GM21367 (cell line): Measurements from ENCODE around the gene SLC2A9.
A peak's percentile ranks its signal among the peaks of the same experiment; 100 is the strongest.
"Not testable (repeated sequence)": the region's sequence is repeated elsewhere in the genome, so short reads cannot be mapped to it uniquely, and the experiment has no call there.

Source experiments
- ATAC-seq: cut with Tn5 transposase; IDR thresholded peaks from one replicate; pipeline ENCODE4 v1.9.1; 2021; ENCODE audit not compliant: unreplicated experiment

The SLC2A9 gene

DNA sequence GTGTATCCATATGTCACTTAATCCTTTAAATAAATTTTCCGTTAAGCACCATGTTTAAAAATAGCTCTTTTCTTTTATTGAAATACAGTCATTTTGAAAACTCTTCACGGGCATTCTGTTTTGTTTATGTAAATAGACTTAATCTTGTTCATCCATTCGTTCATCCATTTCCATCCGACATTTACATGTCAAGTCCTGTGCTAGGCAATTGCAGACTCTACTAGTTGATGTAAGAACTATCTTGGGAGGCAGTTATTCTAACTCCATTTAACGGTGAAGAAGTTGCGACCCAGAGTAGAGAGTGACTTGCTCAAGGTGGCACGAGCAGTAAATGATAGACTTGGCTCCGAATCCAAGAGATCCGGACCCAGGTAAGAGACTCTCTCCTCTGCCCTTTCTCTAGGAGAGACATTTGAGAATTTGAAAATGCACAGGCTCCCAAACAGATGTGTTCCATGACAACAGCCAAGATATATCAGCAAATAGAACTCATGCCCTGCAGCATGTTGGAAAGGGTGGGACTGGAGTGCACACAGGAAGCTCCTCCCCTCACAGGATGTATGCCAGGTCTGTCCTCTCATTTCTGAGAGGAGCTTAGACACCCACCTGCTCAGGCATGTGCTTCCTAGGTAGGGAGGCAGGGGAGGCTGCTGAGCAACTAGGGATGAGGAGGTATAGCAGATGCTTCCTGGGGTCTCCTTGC lies 175.4 kb downstream of the SLC2A9 start:
- no peak for ATAC-seq

DNA sequence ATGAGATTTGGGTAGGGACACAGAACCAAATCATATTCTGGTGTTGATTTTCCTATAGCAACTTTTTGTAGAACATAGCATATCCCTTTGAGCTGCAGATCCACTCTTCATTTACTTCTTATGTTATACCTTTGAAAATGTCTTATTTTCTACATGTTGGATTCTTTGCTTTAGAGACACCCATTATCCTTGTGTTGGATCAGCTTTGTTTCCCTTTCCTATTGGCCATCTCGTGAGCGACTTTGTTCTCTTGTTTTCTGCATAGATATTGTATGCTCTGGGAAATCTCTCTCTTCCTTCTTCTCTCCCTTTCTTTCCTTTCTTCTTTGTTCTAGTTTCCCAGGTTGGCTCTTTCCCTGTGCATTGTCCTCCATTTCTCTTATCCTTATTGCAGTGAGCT lies 180.2 kb downstream of the SLC2A9 start:
- no peak for ATAC-seq

DNA sequence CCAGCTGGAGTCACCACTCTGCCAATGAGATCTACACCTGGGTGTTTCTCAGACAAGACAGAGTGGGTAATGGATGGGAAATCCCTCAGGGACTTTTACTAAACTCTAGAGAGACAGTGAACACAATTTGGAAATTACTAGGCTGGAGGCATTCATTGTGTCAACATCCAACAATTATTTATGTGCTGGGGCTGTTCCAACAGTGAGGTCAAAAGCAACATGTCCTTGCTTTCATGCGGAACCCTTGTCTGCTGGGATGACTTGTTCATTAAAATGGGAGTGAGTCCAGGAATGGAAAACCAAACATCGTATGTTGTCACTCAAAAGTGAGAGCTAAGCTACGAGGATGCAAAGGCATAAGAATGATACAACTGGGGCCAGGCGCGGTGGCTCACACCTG lies 185.9 kb downstream of the SLC2A9 start:
- no peak for ATAC-seq

DNA sequence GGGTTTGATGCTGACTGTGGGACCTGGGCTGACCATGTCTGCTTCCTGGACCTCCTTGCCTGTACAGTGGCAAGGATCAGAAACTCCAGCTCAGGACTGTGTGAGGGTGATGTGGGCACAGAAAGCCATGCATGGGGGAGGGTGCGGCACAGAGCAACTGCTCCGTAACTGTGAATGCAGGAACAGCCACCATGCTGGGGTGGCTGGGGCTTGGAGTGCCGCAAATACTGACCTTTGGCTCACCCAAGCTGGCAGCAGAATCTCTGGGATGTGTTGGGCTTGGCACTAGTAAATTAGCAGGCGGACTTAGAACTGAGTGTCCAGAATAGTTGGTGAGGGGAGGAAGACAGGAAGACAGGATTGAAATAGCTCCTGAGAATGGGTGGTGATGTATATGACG lies 187.9 kb downstream of the SLC2A9 start:
- ATAC-seq: no peak

DNA sequence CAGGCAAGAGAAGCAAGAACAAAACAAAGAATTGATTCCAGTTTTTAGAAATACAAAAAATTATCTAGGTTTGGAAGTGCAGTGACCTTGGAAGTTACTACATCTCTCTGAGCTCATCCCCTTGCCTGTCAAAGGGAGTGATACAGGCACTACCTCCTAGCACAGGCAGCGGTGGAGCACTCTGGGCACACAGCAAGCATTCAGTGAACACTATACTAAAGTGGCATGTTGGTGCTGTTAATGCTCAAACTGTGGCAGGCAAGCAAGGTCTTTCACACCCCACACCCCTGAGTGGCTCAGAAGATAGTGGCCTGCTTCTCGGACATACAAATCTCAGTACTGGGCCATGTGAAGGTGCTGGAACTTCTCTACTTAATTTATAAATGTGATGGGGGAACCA lies 188.7 kb downstream of the SLC2A9 start:
- ATAC-seq: no peak

DNA sequence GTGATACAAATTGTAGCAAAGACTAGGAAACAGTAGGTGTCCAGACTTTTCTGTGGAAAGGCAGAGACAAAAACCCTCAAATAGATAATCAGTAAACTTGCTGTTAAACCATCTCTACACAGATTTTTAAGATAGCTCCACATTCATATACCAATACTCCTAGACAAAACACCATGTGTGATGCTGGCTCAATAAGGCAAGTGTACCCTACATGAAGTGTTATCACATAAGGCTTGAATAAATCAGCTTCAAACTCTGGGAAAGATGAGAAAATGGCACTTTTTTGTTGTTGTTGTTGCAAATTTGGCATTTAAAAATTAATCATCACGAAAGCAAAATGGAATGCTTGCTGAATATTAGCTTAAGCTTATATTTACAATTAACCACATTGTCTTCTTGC lies 194.7 kb downstream of the SLC2A9 start:
- no peak for ATAC-seq

DNA sequence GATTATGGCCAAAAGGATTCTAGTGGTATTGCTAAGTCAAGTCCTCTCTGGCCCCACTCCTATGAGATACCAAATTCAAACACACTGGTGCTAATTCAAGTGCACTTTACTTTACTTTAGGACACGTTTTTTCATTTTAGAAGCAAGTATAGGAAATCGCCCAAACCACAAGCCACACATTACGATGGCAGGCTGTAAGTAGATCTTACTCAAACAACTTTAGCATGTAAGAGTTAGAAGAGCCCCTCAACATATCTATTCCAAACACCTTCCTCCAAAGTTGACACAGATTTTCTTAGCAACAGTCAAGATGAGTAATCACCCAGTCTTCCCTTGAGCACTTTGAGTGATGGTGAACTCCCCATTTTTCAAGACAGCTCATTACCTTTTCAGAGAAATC lies 196.2 kb downstream of the SLC2A9 start:
- no peak for ATAC-seq

DNA sequence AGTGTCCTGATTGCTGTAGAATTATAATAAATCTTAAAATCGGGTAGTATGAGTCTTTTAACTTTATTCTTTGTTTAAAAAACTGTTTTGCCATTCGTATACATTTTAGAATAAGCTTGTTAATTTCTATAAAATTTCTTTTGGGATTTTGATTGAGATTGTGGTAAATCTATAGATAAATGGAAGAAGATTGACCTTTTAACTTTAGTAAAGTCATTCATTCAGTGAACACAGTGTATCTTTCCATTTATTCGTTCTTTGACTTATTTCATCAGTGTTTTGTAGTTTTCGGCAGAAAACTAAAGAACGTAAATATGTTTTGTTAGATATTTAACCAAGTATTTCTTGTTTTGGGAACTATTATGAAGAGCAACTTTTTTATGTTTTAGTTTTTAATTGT lies 201.0 kb downstream of the SLC2A9 start:
- no peak for ATAC-seq

DNA sequence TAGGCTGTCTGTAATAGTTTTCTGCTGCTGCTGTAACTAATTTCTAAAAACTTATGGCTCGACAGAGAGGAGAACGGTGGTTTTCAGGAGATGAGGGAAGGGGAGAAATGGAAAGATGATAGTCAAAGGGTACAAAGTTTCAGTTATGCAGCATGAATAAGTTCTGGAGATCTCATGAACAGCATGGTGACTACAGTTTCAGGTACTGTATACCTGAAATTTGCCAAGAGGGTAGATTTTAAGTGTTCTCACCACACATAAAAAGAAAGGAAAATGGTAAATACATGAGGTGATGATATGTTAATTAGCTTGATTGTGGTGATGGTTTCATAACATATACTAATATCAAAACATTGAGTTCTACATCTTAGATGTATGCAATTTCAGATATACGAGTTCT lies 205.0 kb downstream of the SLC2A9 start:
- ATAC-seq: no peak

DNA sequence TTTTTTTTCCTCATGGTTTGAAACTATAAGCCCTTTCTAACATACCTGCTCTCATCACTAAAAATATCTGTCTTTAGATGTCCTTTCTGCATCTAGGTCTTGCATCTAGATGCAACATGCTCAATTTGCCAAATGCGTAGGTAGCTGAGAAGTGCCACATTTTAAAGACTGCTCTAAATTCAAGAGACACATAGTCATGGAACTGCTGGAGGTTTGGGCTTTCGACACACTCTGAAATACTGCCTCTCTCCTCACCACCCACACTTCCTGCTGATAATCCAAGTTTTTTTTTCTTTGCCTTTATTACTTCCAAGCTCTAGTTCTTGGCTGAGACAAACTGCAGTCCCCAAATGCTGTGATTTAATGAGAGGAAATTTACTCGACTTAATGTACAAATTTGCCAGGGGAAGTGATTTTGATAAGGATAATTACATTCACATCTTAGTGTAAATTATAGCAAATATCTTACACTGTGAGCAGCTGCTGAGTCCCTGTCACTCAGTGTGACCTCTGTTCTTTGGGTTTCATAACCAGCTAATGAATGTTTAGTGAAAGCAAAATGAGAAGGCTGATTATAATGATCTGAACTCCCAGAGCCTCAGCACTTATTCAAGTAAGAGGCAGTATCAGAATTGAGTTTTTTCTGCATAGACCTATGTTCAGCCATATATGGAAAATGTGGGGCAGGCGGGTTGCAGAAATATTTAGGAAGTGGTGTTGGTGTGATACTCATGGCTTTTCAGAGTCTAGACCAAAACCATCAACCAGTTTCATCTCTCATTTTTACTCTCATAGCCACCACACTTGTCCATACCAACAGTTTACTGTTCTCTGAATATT lies 208.6 kb downstream of the SLC2A9 start:
- ATAC-seq: peak; percentile 88

DNA sequence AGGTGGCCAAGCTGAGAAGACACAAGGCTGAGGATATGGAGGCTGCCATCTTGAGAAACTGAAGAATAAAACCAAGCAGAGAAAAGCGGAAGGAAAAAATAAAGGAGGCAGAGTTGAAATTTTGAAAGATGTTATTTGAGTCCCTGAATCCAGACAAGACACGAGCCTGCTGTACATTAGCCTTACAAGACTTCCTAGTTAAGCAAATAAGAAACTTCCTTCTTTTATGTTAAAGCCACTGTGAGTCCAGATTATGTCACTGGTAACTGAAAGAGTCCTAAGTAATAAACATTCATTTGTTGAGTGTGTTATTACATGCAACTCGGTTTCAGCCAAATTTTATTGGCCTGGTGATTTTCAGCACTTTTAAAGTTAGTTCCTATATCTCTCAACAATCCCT lies 209.5 kb downstream of the SLC2A9 start:
- ATAC-seq: no peak

DNA sequence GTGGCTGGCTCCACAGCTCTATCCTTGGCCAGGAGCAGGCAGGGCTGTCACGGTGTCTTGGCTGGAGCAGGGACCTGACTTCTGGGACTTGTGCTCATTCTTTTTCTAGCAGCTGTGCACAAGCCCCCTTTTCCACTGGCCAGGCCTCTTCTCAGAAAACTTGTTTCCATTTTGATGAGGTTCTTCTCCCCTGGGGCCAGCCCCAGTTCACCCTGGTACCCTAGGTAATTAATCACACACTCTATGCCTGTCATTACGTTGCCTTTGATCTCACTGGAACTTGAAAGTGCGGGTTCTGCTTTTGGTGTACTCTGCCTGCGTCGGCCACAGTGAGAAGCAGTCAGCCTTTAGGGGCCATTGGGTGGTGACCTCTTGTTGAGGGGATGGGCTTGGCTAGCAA lies 213.2 kb downstream of the SLC2A9 start:
- no peak for ATAC-seq

DNA sequence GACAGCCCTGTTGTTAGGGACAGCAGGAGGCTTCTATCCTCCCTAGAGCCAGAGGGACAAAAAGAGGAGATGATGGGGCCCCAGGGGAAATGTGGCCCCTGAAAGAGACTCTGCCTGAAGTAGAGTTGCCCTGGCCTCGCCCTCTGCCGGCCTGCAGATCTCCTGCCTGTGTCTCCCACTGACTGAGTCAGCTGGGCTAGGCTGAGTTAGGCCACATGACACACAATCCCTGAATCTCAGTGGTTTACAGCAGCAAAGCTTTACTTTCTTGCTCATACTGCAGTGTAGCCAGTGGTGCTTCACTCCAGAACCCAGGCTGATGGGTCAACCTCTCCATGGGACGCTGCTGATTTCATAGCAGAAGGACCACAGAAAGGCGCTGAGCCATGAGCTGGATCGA lies 216.4 kb downstream of the SLC2A9 start:
- no peak for ATAC-seq

DNA sequence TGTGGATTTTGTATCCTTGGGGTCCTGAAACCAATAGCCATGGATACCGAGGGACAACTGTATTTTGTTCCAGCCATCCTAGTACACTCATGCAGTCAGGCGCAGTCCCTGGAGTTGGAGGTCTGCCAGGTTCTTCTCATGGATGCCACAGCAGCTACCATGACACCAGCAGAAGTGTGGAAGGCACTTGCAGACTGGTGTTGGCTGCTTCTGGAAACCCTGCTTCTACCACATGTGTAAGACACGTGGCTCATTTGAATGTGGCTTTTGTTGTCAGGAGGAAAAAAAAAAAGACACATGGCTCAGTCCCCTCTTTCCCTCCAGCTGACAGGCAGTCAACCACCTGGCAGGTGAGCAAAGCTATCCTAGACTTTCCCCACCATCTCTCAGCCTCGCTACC lies 220.4 kb downstream of the SLC2A9 start:
- no peak for ATAC-seq

DNA sequence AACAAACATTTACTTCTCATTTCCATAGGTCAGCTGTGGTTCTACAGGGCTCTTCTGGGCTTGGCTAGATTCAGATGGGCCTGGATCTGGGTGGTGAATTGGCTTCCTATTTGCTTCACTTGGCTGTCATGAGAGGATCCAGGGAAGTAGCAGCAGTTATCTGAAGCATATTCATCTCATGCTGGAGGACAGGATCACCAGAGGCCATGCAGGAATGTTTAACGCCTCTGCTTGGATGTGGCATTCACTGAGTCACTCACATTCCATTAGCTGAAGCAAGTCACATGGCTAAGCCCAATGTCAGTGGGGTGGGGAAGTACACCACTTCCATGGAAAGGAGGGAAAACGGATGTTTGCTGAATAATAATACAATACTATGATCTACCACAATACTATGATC lies 224.7 kb downstream of the SLC2A9 start:
- ATAC-seq: not testable (repeated sequence)

DNA sequence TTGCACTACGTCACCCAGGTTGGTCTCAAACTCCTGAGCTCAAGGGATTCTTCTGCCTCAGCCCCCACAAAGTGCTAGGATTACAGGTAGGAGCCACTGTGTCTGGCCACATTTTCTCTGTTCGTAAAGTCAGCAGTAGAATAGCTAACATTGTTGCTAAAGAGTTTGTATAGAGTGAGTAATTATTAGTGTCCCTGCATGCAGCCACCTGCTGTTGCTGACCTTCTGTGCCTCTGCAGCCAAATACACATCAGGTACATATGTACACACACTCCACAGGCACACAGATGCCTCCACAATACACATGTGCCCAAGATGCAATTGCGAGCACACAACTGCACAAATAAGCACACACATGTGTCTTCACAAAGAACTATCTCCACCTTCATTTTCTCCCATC lies 228.9 kb downstream of the SLC2A9 start:
- no peak for ATAC-seq

DNA sequence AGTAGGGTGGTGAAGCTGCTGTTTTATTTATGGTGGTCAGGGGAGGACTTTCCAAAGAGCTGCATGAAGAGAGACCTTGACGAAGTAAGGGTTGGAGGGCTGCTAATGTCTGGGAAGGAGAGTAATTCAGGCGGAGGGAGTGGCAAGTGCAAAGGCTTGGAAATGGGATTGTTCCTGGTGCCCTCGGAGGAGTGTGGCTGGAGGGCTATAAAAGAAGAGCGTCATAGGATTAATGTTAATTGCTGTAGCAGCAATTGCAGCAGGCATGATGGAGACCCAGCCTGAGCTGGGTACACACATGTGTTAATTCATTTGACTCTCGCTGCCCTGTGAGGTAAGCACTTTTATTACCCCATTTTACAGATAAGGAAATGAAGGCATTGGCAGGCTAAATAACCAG lies 235.4 kb downstream of the SLC2A9 start:
- ATAC-seq: not testable (repeated sequence)

DNA sequence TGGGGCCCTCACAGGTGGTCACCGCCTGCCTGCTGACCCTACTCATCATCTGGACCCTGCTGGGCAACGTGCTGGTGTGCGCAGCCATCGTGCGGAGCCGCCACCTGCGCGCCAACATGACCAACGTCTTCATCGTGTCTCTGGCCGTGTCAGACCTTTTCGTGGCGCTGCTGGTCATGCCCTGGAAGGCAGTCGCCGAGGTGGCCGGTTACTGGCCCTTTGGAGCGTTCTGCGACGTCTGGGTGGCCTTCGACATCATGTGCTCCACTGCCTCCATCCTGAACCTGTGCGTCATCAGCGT lies 239.2 kb downstream of the SLC2A9 start:
- no peak for ATAC-seq

DNA sequence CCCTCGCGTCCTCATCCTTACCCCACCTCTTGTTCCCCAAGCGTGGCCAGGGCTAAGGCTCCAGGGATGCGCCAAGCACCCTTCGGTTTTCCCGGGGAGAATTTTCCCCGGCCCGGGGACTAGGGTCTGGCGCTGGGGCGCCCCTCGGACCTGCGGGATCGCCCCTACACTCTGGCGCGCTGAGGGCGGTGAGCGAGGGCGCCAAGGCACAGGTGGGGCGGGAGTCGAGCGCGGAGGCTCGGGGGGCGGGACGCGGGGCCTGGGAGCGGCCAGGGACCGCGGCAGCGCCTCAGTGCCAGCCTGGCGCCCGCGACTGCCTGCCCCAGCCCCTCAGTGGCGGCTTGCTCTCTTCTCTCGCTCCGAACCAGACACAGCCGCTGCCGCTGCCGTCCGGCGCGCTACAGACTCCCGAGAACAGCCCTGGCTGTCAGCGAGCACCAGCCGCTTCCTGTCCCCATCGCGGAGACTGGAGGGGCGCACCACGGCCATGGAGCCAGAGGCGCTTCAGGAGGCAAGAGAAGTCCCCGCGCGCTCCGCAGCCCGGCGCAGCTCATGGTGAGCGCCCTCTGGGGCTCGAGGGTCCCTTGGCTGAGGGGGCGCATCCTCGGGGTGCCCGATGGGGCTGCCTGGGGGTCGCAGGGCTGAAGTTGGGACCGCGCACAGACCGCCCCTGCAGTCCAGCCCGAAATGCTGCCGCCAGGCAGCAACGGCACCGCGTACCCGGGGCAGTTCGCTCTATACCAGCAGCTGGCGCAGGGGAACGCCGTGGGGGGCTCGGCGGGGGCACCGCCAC lies 239.8 kb downstream of the SLC2A9 start, which contains the start of gene DRD5:
Gene DRD5 (plus strand): TSS at position 292 of the 793 bp plus-strand sequence. CDS start 396 bp downstream, at position 688.
- ATAC-seq: no peak
